ENCODE results near the gene MEIOSIN.
"Not testable (repeated sequence)": the region's sequence is repeated elsewhere in the genome, so short reads cannot be mapped to it uniquely, and the experiment has no call there.

Gene MEIOSIN, protein sequence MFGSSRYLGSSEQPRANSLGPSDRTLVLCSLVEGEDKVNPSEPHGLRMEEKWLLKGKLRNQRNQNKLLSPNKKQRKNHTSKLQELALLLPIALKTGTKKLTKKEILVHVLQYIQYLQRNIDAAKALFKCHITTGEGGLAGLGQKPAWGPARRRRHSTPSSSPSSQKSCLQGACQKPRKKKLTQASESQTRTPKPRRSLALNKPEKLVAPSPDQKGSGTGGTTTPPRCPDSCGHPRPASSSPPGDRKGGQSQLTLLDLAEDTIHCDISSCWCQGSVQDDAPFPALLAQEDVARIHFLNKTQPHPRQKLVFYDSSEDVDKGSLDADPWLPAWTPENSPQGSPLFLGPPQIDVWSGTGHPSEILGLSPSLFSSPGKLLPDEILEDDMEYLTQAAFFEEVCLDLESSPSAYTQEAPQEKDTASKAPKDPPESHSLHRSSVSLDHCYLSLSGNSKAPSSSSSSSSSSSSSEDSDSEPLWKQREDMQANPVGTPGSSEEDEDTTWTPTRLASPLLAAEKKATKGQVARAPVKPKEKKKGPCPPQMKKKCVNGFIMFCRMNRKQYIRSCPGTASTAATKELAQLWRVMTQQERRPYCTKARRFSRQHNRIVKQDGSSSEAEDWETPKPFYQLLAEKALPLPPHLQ

DNA sequence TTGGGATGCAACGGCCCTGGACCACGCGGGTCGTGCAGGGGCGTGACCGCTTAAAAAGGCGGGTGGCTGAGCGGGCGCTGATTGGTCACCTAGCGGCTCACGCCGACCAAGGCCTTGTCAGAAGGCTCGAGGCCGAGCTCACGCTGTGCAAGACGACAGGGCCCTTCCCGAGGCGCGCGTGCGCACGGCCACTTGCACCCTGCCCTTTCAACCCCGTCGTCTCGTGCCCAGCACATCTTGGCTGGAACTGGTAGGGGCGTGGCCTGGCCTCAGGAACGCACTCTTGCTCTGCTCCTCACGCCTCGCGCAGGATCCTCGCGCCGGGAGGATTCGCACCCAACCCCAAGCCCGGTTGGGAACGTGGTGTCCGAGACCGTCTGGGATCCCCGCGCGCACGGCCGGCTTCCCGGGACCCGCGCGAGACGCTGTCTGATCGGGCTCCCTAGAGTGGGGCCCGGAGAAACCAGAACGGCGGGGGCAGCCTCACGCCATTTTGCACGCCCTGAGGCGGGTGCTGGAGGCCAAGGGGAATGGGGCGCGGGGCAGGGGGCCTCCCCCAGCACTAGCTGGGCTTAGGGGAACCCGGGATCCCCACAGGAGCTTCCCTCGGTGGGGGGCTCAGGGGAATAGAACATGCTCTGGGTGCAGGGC, at the start of gene MEIOSIN:
MEIOSIN (plus strand) TSS at position 280 of the 651 bp plus-strand sequence. CDS start 1,938 bp downstream, outside the sequence.
- TF ChIP-seq, protein P1, sequence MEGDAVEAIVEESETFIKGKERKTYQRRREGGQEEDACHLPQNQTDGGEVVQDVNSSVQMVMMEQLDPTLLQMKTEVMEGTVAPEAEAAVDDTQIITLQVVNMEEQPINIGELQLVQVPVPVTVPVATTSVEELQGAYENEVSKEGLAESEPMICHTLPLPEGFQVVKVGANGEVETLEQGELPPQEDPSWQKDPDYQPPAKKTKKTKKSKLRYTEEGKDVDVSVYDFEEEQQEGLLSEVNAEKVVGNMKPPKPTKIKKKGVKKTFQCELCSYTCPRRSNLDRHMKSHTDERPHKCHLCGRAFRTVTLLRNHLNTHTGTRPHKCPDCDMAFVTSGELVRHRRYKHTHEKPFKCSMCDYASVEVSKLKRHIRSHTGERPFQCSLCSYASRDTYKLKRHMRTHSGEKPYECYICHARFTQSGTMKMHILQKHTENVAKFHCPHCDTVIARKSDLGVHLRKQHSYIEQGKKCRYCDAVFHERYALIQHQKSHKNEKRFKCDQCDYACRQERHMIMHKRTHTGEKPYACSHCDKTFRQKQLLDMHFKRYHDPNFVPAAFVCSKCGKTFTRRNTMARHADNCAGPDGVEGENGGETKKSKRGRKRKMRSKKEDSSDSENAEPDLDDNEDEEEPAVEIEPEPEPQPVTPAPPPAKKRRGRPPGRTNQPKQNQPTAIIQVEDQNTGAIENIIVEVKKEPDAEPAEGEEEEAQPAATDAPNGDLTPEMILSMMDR (IDR thresholded peaks at IDR 0.05; ENCODE audit: control extremely low read depth, extremely low read depth, low read depth, missing control alignments), result no peak
- ChIA-PET CTCF (interaction anchor here (0.8 to 1.6 kb wide), 3 partner anchors 36 to 149 kb away, joined by 3 to 7 read pairs (median 4); partner anchors contain the start of genes QPCTL and SIX5), POLR2A (no interaction called here)
- no peak for DNase-seq (ENCODE audit: extremely low spot score)

DNA sequence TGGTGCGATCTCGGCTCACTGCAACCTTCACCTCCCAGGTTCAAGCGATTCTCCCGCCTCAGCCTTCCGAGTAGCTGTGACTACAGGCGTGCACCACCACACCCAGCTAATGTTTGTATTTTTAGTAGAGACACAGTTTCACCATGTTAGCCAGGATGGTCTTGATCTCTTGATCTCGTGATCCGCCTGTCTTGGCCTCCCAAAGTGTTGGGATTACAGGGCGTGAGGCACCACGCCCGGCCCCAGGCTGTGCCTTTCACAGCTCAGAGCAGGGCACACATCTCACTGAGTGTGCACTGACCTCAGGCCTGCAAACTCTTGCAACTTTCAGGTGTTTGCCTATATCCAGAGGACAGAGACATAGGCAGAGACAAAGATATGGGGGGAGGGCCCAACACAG, 48.2 kb upstream of the MEIOSIN start:
- CTCF ChIA-PET, result interaction anchor here (1.0 to 1.6 kb wide), 2 partner anchors 16 to 43 kb away, joined by 3 to 4 read pairs; no protein-coding TSS in a partner anchor

DNA sequence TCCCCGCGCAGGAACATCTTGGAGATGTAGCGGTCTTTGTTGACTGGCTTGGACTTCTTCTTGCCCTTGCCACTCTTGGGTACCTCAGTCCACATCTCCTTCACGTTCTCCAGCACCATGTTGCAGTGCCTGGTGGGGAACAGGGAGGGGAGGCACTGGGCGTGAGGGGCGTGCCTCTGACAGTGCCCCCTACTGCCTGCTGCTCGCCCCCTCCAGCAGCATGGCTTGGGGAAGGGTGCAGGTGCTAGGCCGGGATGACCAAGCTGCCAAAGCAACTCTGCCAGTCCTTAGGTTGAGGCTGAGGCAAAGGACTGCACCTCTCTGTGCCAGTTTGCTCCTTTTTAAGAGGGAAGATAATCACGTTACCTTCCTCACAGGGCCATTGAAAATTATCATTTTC, 45.6 kb upstream of the MEIOSIN start:
- ChIA-PET CTCF (interaction anchor here (1.2 to 2.8 kb wide), 3 partner anchors 10 to 18 kb away, joined by 3 to 12 read pairs (median 5); no protein-coding TSS in a partner anchor), POLR2A (interaction anchor here (1.1 to 1.2 kb wide), 2 partner anchors 10 to 16 kb away, joined by 3 read pairs; no protein-coding TSS in a partner anchor)
- TF ChIP-seq, protein P1 (IDR thresholded peaks at IDR 0.05; ENCODE audit: control extremely low read depth, extremely low read depth, low read depth, missing control alignments), result no peak
- no peak for DNase-seq (ENCODE audit: extremely low spot score)

More for the DNA sequence above, 48.2 kb upstream of the MEIOSIN start:
- DNase-seq (ENCODE audit: extremely low spot score); POLR2A ChIA-PET: not testable (repeated sequence)

DNA sequence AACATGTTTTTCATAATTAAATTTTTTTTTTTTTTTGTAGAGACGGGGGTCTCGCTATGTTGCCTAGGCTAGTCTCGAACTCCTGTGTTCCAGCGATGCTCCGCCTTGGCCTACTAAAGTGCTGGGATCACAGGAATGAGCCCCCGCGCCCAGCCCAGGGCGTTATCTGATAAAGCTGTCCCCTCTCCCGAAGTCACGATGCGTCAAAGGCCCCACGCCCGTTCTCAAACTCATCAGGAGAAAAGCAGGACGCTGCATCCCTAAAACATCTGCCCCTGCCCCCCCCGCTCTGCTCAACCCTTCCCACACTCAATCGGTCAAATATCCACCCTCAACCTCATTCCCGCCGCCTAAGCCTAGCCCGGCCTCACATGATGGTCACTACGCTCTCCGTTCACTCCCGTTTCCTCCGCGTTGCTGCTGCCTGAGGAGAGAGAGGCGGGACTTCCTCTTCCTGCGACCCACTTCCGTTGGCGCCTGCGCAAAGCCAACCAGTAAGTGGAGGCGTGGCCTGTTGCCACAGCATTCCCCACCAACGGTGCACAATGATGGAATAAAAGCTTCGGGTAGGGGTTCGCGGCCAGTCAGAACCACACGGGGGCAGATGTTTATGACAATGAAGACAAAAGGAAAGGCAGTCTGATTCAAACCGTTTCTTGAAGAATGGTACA, 41.6 kb upstream of the MEIOSIN start, which contains the start of gene SNRPD2:
SNRPD2 (minus strand) TSS at position 438 of the 671 bp plus-strand sequence; CDS start at position 373, 65 bp downstream.
- TF ChIP-seq, protein P1 (IDR thresholded peaks at IDR 0.05; ENCODE audit: control extremely low read depth, extremely low read depth, low read depth, missing control alignments), result no peak
- CTCF ChIA-PET, result interaction anchor here (0.6 to 6.0 kb wide), 23 partner anchors 12 to 253 kb away, joined by 3 to 100 read pairs (median 5); partner anchors contain the start of genes FBXO46, OPA3 and SIX5
- POLR2A ChIA-PET, result interaction anchor here (0.6 to 1.4 kb wide), 6 partner anchors 10 to 64 kb away, joined by 3 to 9 read pairs (median 4); no protein-coding TSS in a partner anchor

DNA sequence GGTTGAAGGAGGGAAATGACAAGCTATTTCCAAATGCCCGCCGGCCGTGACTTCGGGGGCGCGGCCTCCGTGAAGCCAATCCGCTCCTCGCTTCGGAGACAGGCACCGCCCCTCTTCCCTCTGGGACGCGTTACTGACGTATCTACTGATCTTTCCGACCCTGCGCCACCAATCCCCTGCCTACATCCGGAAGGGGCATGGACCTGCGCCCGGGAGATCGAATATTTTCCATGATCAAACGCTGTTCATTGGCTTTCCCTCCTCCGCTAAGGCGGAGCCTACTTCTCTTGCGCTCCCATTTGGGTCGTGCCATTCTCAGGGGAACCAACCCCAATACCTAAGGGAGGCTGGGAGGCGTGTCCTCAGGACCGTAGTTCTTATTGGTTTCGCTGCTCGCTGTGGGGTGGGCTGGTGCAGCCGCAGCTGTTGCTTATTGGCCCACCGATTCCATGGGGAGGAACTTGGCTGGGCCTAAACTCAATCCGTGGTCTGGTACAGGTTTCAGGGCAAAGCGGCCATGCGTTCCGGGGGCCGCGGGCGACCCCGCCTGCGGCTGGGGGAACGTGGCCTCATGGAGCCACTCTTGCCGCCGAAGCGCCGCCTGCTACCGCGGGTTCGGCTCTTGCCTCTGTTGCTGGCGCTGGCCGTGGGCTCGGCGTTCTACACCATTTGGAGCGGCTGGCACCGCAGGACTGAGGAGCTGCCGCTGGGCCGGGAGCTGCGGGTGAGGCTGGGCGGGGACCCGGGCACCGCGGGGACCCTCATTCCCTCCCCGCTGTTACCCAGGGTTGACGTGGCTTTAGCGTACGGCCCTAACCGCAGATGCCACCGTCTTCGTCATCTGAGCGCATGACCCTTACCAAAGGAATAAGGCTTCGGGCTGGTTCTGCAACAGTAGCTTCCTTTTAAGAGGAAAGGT, 40.8 kb upstream of the MEIOSIN start, which contains the start of gene QPCTL:
QPCTL (plus strand) TSS at position 480 of the 919 bp plus-strand sequence; CDS start at position 518, 38 bp downstream.
- CTCF ChIA-PET, result interaction anchor here (0.6 to 6.0 kb wide), 30 partner anchors 13 to 278 kb away, joined by 3 to 100 read pairs (median 5); partner anchors contain the start of genes FBXO46, OPA3 and SIX5
- POLR2A ChIA-PET, result interaction anchor here (0.6 to 1.4 kb wide), 6 partner anchors 11 to 65 kb away, joined by 3 to 9 read pairs (median 4); no protein-coding TSS in a partner anchor
- TF ChIP-seq, protein P1 (IDR thresholded peaks at IDR 0.05; ENCODE audit: control extremely low read depth, extremely low read depth, low read depth, missing control alignments), result no peak
- DNase-seq (ENCODE audit: extremely low spot score), result peak; percentile 95

More for the DNA sequence above, 41.6 kb upstream of the MEIOSIN start, which contains the start of gene SNRPD2:
- DNase-seq (ENCODE audit: extremely low spot score), result peak; percentile 91
